DMS79 treated with DMSO at 0.1 percent for 48 hours (cell line): ENCODE measurements around the gene SMAD2.

Source experiments
- DNase-seq: peaks from one replicate; lab custom pipeline; 2025; lab: John Stamatoyannopoulos, UW

The SMAD2 gene

DNA sequence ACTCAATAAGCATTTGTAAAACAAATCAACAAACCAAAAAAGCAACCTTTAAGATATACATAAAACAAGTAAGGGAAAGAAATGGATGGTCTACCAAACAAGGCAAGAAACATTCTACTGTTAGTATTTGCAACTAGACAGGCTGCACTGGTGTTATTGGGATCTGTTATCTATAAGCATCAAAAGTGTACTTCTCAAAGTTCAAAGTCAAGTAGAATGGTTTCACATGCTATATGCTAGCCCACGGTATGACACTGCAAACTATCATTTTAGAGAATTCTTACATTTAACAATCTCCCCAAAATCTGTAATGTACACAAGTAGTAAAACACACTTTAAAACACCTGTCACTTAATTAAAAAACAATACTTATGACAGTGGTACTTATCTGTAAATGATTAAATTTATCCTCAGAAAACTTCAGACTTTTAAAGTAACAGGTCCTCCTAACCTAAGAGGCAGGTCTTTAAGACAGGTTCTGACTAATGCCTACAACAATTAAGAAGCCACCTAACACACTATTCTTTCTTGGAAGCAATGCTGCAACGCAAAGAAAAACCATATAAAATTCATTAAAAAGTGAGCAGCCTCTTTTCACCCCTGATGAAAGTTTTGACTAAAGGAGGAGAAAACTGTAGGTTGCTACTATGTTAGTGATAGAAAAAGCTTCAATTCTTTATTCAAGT, 34.8 kb downstream of the SMAD2 start:
- no peak for DNase-seq

DNA sequence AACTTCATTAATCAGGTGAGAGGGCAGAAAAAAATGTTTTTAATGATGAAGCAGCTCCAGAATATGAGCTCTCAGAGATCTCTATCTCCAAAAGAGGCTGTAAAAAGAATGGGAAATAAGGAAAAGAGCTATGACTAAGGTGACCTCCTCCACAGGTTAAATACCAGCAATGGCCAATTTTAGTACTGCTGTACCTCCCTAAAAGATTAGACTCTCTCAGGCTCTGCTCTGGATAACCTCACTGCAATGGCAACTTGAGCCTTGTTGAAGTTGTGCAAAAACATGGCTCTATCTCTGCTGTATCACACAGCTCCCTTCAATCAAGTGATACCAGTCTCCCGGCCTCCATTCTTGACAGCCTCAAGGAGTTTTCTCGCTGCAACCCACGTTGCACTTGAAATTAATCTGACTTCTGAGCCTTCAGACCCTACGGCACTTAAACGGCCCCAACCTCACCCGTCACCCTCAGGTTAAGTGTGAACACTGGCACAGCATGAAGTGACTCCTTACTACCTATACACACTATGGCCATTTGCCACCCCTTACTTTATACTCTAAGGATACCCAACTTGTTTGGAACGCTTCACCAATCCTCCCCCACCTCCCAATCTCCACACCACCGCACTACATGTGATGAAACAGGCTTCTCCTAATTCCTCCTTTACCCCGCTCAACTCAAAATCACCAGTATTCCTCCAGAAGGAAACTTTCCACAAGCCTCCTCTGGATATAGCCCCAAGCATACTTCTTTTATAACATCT, 36.3 kb downstream of the SMAD2 start:
- DNase-seq: no peak

DNA sequence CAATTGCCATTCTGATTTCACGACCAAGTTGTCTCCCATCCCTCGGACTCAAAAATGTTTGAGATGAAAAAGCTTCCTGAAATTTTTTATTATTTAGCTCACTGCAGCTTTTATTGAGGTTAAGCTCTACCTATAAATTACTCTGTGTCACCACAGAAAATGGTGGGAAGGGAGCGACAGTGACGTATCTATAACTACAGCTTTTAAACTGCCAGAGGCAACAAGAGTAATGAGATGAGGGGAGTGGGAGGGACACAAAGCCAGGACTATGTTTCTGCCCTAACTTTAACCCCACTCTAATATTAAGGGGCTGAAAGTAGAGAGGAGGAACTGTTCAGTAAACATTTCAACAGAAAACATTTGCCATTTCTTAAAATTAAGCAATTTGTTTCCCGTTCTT, 37.4 kb downstream of the SMAD2 start:
- DNase-seq: no peak

DNA sequence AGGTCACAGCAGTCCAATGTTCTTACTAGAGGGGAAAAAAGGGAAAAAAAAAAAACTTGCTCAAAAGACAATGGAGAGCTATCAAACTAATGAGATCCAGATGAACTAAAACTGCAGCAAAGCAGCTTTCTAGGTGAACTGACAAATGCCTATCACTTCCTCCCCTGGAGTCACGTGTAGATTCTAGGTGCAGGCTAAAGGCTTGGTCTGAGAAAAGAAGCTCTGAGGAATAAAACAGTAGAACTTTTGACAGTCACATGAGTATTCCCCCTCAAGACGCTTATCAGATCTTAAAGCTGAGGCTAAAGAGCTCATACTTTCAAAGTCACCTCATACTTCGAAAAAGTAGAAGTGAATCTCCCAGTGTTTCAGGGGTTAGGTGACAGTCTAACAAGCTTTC, 42.3 kb downstream of the SMAD2 start:
- no peak for DNase-seq

DNA sequence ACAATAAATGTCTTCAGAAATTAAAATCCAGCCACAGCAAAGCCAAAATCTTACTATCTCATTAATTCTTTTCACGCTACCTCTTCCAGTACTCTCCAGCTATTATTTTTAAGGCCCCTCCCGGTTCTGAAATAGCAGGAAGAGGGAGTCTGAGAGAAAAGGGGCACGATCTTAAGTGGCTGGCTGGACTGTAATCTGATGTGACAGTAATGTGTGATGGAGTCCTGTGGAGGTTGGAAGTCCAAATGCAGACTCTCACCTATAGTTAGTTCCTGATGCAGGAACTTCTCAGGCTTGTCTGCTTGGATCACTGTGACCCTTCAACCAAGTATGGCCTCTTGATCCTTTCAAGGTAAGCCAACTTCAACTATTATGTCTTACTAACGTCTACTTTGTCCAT, 43.2 kb downstream of the SMAD2 start:
- DNase-seq: no peak

DNA sequence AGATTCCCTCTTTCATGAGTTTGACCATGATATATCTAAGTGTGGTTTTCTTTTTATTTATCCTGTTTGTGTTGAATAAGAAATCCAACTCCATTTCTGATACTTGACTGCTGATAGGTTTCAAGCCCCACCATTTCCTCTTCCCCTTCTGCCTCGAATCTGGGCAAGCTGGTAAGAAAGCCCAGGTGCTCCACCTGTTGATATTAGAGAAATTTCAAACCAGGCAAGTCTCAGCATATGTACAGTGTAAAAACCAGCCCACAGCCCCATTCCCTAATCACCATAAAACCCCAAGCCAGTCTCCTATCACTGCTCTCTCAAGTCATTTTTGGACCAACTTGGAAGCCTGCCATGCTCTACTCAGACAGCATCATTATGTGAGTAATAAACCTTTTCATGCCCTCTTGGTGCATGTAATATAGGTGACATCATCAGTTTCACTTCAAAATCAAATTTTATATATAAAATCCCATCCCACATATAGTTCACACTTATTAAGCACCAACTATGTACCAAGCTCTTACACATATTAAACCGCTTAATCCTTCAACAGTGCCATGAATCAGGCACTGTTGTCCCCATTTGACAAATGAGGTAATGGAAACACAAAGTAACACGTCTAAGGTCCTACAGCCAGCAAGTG, 46.6 kb downstream of the SMAD2 start:
- peak; percentile 51 for DNase-seq

DNA sequence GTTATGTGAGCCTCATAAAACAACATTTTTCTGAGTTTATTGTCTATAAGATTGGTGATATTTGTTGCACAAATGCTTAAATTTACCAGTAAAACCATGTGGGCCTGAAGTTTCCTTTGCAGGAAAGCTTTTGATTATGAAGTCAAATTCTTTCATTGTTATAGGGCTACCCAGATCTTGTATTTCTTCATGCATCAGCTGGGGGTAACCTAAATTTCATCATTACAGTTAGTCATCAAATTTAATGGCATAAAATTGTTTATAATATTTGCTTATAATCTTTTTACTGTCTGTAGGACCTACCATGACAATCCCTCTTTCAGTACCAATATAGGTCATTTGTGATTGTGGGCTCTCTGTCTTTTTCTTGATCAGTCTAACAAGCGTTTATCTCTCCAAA, 47.8 kb downstream of the SMAD2 start:
- DNase-seq: no peak

DNA sequence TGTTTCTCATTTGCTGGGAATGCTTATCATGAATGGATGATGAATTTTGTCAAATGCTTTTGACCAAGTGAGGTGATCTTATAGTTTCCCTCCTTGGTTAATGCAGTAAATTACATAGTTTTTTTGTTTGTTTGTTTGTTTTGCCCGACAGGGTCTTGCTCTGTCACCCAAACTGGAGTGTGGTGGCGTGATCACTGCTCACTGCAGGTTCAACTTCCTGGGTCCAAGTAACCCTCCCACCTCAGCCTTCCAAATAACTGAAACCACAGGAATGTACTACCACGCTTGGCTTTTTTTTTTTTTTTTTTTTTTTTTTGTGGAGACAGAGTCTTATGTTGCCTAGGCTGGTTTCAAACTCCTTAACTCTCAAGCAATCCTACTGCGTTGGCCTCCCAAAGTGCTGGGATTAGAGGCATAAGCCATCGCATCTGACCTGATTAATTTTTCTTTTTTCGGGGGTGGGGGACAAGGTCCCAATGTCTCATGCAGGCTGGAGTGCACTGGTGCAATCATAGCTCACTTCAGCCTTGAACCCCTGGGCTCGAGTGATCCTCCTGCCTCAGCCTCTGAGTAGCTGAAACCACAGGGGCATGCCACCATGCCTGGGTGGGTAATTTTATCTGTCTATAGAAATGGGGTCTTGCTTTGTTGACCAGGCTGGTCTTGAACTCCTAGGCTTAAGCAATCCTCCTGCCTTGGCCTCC, 48.6 kb downstream of the SMAD2 start:
- no peak for DNase-seq

DNA sequence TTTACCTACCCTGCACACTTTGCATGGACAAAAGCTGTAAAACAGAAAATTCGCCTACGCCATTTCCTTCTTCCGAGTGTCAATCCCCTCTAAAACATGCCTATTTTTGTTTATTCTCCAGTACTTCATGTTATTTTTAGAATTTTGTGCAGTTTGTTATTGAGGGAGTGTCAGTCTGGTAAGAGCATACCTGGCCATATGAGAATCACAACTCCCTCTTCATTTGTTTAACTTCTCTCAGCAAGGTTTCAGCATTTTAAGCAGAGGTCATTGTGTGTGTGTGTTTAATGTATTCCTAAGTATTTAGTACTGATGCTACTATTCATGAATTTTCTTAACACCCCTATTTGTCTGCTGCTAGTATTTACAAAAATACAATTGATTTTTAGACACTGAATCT, 49.4 kb downstream of the SMAD2 start:
- no peak for DNase-seq

DNA sequence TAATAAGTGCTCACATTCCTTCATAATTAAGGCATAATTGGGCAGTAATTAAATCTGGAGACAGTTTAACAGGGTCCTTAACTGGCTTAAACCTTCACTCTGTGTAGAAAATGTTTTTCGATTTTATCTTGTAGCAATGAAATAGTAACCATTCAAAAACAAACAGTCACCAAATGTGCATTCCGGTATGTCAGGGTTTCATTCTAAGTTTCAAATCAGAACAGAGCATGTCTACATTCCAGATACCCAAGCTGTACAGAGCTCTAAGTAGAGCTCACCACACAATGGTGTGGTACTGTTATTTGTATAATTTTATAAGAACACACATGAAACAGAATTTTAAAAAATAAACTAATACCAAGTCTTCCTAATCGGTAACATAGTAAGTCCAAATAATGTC, 52.6 kb downstream of the SMAD2 start:
- DNase-seq: no peak

DNA sequence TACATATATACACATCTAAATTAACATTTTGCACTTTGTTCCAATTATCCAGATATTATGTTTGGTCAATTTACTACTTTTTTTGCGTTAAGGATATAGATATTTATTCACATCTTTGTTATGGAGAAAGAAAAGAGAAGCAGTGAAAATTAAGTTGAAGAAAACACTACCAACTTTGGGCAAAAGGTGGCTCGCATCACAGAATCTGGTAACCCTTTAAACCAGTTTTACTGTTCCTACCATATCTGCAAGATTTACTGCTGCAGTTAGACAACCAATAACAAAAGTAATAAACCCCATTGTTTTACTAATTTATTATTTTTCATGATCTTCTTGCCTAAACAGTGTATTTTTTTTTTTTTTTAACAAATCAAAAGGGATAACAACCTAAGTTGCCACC, 53.6 kb downstream of the SMAD2 start:
- DNase-seq: no peak

DNA sequence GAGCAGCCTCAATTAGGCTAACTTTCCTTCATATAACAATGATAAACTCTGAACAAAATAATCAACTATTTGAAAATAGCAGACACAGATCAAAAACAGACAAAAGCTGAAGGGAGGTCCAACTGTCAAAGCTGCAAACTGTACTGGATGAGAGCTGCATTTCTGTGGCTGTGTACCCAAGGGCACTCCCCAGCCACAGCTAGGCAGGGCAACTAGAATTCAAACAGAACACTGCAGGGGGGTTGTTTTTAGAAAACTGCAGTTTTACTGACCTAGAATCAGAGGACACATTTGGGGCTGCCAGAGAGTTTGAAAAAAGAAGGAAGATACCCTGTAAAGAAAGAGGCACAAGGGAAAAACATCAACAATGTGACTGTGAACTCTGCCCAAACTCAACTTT, 56.8 kb downstream of the SMAD2 start:
- no peak for DNase-seq

DNA sequence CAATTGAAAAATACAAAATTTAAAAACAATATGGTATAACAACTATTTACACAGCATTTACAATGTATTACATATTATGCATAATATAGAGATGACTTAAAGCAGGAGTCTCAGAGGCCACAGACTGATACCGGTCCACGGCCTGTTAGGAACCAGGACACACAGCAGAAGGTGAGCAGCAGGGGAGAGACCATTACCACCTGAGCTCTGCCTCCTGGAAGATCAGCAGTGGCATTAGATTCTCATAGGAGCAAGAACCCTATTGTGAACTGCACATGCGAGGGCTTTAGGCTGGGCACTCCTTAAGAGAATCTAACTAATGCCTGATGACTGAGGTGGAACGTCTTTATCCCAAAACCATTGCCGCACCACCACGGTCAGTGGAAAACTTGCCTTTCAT, 58.0 kb downstream of the SMAD2 start:
- no peak for DNase-seq

DNA sequence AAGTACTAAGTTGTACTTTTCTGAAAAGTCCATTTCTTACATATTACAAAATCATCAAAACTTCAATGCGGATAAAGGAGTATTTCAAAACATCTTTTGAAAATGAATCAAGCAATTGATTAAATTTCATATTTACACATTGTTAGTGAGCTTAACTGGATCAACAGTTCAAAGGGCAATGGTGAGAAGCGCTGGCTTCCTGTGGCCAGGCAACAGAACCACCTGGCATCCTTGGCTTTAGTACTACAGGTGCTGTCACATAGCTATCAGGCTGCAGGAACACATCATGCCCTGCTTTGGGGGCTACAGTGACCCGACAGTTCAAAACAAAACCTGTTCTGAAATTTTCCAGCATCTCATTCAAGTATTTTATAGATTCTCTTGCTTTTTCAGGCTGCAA, 59.2 kb downstream of the SMAD2 start:
- no peak for DNase-seq

DNA sequence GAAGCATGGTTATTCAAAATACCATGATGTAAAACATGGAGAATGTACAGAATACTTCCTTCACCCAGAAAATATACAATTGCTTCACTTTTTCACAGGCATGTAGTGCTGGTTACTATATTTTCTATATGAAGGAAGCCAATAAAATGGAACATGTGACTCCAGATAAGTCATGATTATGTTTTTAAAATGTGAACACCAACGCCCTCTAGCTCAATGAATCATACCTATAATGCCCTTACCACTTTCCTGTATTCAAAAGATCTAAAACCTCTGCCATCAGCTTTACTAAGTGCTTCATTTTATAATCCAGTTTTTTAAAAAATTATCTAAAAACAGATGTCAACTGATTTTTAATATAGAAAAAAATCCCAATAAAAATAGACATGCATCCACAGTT, 59.9 kb downstream of the SMAD2 start:
- no peak for DNase-seq

DNA sequence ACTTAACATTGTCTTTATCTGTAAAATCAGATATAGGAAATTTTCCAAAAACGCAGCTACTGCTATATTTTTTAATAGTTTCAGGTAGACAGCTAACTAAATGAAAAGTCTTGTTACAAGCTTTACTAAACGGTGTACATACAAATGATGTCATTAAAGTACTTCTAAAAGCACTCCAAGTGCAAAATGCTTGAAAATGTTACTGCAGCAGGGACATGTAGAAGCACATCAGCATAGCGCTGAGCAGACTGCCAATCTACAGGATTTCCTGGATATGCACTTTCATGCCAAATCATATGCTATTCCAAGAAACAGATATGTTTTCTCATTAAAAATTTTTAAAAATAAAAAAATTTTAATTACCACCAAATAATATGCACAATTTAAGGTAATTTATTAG, 61.7 kb downstream of the SMAD2 start:
- peak; percentile 38 for DNase-seq

DNA sequence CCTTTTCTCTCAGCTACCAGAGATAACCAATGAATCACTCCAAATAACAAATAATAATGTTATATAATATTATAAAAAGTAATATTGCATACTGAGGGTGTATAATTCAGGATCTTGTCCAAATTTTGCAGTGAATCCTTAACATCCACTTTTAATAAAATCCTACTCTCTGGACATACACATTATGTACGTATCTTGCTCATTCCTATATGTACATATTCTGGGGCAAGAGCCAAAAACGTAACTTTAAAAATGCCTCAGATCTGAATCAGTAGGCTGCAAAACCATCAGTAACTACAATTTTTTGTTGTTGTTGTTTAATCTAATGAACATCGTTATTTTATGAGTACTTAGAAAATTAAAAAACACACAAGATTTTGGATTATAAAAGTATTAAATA, 65.3 kb downstream of the SMAD2 start:
- no peak for DNase-seq

DNA sequence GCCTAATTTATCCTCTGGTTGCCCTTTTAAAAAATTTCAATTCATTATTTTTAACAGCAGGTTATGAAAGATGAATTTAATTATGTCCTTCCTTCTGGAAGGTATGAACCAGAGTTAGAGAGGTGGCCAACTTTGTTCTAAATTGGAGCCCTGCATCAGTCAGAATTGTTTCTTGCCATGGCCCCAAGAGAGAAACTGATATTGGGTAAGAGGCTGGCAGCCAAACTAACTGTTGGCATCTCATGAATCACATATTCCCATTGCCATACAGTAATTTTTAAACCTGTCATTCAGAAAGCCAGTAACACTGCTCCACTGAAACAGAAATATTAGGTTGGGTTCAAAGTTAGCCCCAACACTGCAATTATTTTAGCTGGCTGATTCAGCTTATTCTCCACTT, 67.4 kb downstream of the SMAD2 start:
- DNase-seq: no peak

DNA sequence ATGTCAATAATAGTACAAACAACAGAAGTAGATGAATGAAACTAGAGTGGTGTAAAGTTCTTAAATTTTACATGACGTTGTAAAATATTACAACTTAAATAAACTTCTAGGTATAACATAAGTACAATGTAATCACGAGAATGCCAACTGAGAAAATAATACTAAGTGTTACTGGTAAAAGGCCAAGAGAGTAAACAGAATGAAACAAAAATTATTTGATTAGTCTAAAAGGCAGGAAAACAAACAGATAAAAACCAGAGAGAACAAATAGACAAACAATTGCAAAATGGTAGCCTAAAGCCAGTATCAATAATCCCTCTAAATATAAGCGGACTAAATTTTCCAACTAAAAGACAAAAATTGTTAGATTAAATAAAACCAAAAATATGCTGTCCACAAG, 71.9 kb downstream of the SMAD2 start:
- no peak for DNase-seq

DNA sequence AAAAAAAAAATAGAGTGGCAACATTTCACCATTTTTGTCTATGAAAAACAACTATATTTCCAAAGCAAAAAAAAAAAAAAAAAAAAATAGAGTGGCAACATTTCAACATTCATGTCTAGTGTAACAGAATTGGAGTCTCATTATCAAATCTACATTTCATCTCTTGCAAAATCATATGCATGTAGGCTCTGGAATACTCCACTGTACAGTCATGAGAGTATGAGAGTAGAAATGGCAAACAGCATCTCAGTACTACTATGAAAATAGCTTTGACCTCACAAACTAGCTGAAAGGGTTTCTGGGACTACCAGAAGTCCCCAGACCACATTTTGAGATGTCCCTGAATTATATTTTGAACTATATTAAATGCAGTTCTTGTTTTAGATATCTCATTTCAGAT, 82.8 kb downstream of the SMAD2 start:
- DNase-seq: no peak

DNA sequence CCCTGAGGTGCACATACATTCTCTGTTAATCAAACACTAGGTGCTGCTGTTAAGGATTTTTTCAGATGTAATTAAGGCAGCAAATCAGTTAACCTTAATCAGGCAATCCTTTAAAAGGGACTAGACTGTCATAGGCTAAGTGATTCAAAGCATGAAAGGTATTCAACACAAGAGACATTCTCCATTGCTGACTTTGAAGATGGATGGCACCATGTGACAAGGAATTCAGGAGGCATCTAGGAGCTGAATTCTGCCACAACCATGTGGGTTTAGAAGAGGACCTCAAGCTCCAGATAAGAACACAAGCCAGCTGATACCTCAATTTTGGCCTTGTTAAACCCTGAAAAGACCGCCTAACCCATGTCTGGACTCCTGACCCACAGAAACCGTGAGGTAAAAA, 84.0 kb downstream of the SMAD2 start:
- DNase-seq: no peak

DNA sequence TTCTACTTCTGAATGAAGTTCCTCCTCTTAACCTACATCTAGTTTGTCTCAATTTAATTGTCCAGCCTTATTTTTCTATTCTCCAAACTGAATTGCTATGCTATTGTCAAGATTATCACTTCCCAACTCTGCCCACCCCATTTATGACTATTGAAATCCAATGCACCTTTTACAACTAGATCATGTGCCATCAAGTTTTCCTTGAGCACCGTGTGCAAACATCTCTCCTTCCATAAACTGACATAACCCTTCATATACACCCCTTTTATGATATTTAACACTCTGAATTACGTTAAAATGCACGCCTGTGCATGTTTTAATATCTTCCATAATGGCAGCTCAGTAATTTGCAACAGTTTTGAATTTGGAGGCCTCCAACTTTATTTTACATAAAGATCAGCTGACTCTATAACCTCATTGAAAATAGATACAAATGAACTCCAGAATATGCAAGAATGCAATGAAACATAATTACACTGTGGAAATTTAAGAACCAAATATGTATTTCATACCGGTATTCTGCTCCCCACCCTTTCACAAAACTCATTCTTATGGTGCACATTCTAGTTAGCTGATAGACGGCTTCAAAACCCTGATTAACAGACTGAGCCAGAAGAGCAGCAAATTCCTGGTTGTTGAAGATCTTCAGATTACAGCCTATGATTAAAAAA, 85.5 kb downstream of the SMAD2 start:
- DNase-seq: no peak
